Activated CD8-positive, alpha-beta memory T cell treated with anti-CD3 and anti-CD28 coated beads for 36 hours (primary cell): Measurements from ENCODE around the gene GAREM1. TPM values are rescaled to one million over a fixed set of nuclear protein-coding genes. Genes with fewer than 3 reads are reported as not detected.
"Not testable (repeated sequence)": the region's sequence is repeated elsewhere in the genome, so short reads cannot be mapped to it uniquely, and the experiment has no call there.

Source experiments
- CTCF ChIA-PET: fragments of 350-600 bp; sonication (Branson Sonifier 250); formaldehyde crosslinking; loops from one replicate; lab custom pipeline; 2021; ENCODE audit warnings: antibody characterized with exemption; lab: Charles Lee
- POLR2A ChIA-PET: fragments of 350-600 bp; sonication (Branson Sonifier 250); formaldehyde crosslinking; loops from one replicate; lab custom pipeline; 2021; ENCODE audit warnings: antibody characterized with exemption; lab: Charles Lee
- total RNA-seq, 2 experiments: library from RNA; stranded (reverse); gene quantifications; one replicate each; pipeline ENCODE4 v1.2.3, GENCODE V29; 2021

GAREM1 gene
- total RNA-seq = under 1 TPM in 1 of 2 experiments, not detected in 1; 0.04 TPM

GRCh38 chr18:32470714-32471633 is at the start of gene GAREM1:
TSS of gene GAREM1 (minus strand) at chr18:32470882. CDS start at chr18:32470428, 454 bp downstream.
- ChIA-PET POLR2A (no interaction called here), CTCF (interaction anchor here (0.5 to 1.1 kb wide), 3 partner anchors 28 to 171 kb away, joined by 3 read pairs; no protein-coding TSS in a partner anchor)

- POLR2A ChIA-PET = no interaction called here
- CTCF ChIA-PET = no interaction called here
Measured at GRCh38 chr18:32511147-32511546, 40.5 kb upstream of the GAREM1 start.

GRCh38 chr18:32509111-32509510 is 38.4 kb upstream of the GAREM1 start:
- ChIA-PET CTCF (no interaction called here), POLR2A (no interaction called here)

- ChIA-PET POLR2A (no interaction called here), CTCF (no interaction called here)
Measured at GRCh38 chr18:32507093-32507492, 36.4 kb upstream of the GAREM1 start.

GRCh38 chr18:32502014-32502413 is 31.3 kb upstream of the GAREM1 start:
- CTCF ChIA-PET = no interaction called here
- POLR2A ChIA-PET = no interaction called here

GRCh38 chr18:32501242-32501641 is 30.6 kb upstream of the GAREM1 start:
- POLR2A ChIA-PET, CTCF ChIA-PET: not testable (repeated sequence)

GRCh38 chr18:32483002-32483401 is 12.3 kb upstream of the GAREM1 start:
- POLR2A ChIA-PET = no interaction called here
- CTCF ChIA-PET = no interaction called here

- ChIA-PET POLR2A (no interaction called here), CTCF (interaction anchor here (0.7 kb wide), 1 partner anchor 150 kb away, joined by 6 read pairs; no protein-coding TSS in a partner anchor)
Measured at GRCh38 chr18:32482117-32482516, 11.4 kb upstream of the GAREM1 start.

- CTCF ChIA-PET = no interaction called here
Measured at GRCh38 chr18:32480581-32480980, 9.9 kb upstream of the GAREM1 start.

GRCh38 chr18:32478807-32479206 is 8.1 kb upstream of the GAREM1 start:
- ChIA-PET POLR2A (no interaction called here), CTCF (no interaction called here)

More at GRCh38 chr18:32480581-32480980, 9.9 kb upstream of the GAREM1 start:
- POLR2A ChIA-PET = no interaction called here

GRCh38 chr18:32478317-32478716 is 7.6 kb upstream of the GAREM1 start:
- CTCF ChIA-PET = no interaction called here
- POLR2A ChIA-PET = no interaction called here

- CTCF ChIA-PET = no interaction called here
- POLR2A ChIA-PET = no interaction called here
Measured at GRCh38 chr18:32476106-32476505, 5.4 kb upstream of the GAREM1 start.

GRCh38 chr18:32475069-32475468 is 4.4 kb upstream of the GAREM1 start:
- CTCF ChIA-PET, POLR2A ChIA-PET: not testable (repeated sequence)

- ChIA-PET POLR2A (no interaction called here), CTCF (no interaction called here)
Measured at GRCh38 chr18:32473325-32473724, 2.6 kb upstream of the GAREM1 start.

- POLR2A ChIA-PET = no interaction called here
- CTCF ChIA-PET = no interaction called here
Measured at GRCh38 chr18:32472841-32473240, 2.2 kb upstream of the GAREM1 start.

GRCh38 chr18:32470460-32470713 is 295 bp downstream of the GAREM1 start:
- ChIA-PET POLR2A (no interaction called here), CTCF (interaction anchor here (0.9 to 1.1 kb wide), 2 partner anchors 28 to 170 kb away, joined by 3 read pairs; no protein-coding TSS in a partner anchor)

- POLR2A ChIA-PET = no interaction called here
Measured at GRCh38 chr18:32469691-32470459, 807 bp downstream of the GAREM1 start.

GRCh38 chr18:32469190-32469651 is 1.5 kb downstream of the GAREM1 start:
- ChIA-PET CTCF (no interaction called here), POLR2A (no interaction called here)

More at GRCh38 chr18:32469691-32470459, 807 bp downstream of the GAREM1 start:
- CTCF ChIA-PET = no interaction called here

- ChIA-PET CTCF (no interaction called here), POLR2A (interaction anchor here (0.6 kb wide), 1 partner anchor 440 kb away, joined by 6 read pairs; no protein-coding TSS in a partner anchor)
Measured at GRCh38 chr18:32468147-32468845, 2.4 kb downstream of the GAREM1 start.
